Forelimb muscle (tissue), 1 donor: ENCODE measurements around the gene ADH1B. TPM values are rescaled to one million over a fixed set of nuclear protein-coding genes. Genes with fewer than 3 reads are reported as not detected.
"Not testable (repeated sequence)": the region's sequence is repeated elsewhere in the genome, so short reads cannot be mapped to it uniquely, and the experiment has no call there.

Source experiments
- DNase-seq: peaks from one replicate; pipeline ENCODE4 v3.0.0-alpha.2; 2013; ENCODE audit warnings: low read depth
- polyA plus RNA-seq: library from polyadenylated mRNA; unstranded; fragments of 120-200 nt; gene quantifications from one replicate; pipeline ENCODE4 v1.2.1, GENCODE V29; 2013; ENCODE audit not compliant: insufficient read length

The ADH1B gene
- 10.4 TPM for polyA plus RNA-seq

DNA sequence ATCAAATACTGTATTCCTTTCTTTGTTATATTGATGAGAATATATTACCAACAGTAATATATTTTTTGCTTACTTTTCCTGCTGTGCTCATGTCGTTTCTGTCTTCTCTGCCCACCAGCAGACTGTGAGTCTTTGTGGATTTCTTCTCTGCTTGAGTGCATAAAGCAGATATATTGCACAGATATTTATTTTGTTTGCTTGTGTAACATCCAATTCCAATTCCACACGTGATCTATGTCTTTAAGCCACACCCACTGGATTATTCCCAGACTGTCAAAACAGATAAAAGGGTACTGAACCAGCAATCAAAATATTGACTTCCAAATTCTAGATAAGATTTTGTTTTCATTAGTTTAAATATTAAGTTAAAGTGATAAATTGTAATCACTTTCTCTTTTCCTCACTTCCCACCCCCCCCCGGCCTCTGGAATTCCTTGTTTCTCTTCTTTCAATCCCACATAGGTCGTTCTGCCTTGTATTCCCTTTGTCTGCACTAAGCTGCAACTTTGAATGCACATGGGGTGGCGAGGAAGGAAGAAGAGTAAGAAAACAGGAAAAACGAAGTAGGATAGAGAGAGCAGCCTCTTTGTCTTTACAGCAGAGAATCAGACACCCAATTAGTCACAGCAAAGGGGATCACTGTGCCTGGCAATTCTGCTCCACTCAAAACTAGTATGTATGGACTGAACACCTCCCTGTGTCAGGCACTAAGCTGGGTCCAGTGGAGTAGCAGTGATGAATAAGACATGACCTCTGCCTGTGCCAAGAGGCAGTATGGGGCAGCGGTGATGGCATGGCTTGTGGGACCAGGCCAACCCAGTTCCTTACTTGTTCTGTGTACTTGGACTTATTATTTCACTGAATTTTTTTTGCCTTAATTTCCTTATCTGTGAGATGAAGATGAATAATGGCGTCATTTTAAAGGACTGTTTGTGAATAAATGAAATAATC lies at the start of gene ADH1B:
Gene ADH1B (minus strand): TSS at position 161 of the 951 bp plus-strand sequence. CDS start 70 bp downstream, at position 91.
- no peak for DNase-seq

- DNase-seq, result not testable (repeated sequence)
Measured at GRCh38 chr4:99367817-99368216, 46.6 kb upstream of the ADH1B start.

DNA sequence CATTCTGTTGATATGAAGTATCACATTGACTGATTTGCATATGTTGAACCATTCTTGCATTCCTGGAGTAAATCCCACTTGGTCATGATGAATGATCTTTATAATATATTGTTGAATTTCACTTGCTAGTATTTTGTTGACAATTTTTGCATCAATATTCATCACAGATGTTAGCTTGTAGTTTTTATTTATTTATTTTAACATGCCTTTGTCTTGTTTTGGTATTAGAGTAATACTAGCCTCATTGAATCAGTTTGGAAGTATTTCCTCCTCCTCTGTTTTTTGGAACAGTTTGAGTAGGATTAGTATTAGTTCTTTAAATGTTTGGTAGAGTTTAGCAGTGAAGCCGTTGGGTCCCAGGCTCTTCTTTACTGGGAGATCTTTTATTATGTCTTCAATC lies 45.3 kb upstream of the ADH1B start:
- no peak for DNase-seq

DNA sequence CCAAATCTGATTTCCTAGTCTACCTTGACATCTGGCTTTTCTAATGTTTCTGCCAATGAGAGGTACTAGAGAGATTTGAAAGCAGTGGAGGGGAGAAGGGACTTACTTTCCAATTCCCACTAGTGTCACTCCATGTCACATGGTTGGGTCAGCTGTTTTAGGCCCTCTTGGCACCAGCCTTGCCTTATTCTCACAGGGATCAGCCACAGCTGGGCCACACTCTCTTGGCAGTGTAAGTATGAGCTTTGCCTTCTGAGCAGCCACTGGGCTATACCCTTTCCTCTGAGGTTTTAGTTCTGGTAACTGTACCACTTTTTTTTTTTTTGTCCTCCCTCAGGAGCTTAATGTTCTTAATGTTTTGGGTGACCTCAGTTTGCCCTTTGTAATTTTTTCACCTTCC lies 41.6 kb upstream of the ADH1B start:
- DNase-seq, result no peak

- no peak for DNase-seq
Measured at GRCh38 chr4:99361899-99362275, 40.7 kb upstream of the ADH1B start.

- no peak for DNase-seq
Measured at GRCh38 chr4:99361268-99361898, 40.2 kb upstream of the ADH1B start.

- DNase-seq, result no peak
Measured at GRCh38 chr4:99359480-99360204, 38.4 kb upstream of the ADH1B start.

- no peak for DNase-seq
Measured at GRCh38 chr4:99357948-99358347, 36.7 kb upstream of the ADH1B start.

- no peak for DNase-seq
Measured at GRCh38 chr4:99356992-99357391, 35.8 kb upstream of the ADH1B start.

GRCh38 chr4:99356149-99356548 lies 34.9 kb upstream of the ADH1B start:
- not testable (repeated sequence) for DNase-seq

DNA sequence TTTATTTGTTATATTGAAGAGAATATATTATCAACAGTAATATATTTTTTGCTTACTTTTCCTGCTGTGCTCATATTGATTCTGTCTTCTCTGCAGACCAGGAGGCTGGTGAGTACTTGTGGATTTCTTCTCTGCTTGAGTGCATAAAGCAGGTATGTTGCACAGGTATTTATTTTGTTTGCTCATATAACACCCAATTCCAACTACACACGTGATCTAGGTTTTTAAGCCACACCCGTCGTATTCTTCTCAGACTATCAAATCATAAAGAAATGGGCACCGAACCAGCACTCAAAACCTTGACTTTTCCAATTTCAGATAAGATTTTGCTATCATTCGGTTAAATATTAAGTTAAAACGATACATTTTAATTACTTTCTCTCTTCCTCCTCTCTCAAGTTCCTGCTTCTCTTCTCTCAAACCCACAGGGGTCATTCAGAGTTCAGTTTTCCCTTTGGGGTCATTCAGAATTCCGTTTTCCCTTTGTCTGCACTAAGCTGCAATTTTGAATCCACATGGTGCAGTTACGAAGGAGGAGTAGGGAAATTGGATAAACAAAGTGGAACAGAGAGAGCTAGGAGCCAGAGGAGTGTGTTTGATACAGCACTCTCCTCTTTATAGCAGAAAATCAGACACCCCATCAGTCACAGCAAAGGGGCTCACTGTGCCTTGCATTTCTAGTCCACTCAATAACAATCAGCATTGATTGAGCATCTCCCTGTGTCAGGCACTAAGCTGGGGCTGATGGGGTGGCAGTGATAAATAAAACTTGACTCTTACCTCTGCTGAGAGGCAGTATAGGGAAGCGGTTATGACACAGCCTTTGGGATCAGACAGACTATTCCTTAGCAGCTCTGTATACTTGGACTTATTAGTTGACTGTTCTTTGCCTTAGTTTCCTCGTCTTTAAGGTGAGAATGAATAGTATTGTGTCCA lies 31.7 kb upstream of the ADH1B start, which contains the start of gene ADH1C:
Gene ADH1C (minus strand): TSS at position 145 of the 936 bp plus-strand sequence. CDS start 71 bp downstream, at position 74.
- DNase-seq, result peak; percentile 72

GRCh38 chr4:99351487-99351886 lies 30.3 kb upstream of the ADH1B start:
- DNase-seq, result no peak

DNA sequence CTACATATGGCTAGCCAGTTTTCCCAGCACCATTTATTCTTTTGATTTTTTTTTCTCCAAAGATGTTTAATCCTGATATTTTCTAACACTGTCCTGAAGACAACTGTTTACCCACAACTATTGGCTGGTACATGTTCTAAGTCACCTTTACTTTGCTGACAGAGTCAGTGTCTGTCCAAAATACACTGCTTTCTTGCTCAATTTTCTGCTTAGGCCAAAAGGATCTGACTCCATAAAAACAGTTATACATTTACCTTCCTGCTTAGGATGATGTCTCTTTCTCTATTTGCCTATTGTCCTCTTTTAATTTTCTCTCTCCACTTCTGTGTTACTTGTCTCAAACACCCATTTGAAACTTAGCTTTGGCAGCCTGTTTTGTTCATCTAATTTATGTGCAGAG lies 28.1 kb upstream of the ADH1B start:
- DNase-seq, result no peak

DNA sequence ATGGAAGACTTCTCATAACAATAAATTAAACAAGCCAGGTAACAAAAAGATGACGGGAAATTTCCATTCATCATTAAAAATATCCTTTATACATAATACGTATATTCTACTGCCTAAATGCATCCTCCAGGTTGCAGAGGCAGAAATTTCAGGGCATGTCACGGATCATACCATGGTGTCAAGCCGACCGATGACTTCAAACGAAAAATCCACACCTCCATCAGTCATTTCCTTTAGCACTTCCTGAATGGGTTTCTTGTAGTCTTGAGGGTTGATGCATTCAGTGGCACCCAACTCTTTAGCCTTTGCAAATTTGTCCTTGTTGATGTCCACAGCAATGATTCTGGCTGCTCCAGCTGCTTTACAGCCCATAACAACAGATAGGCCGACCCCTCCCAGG lies 21.4 kb upstream of the ADH1B start:
- DNase-seq, result not testable (repeated sequence)

- DNase-seq, result no peak
Measured at GRCh38 chr4:99341426-99341825, 20.2 kb upstream of the ADH1B start.

DNA sequence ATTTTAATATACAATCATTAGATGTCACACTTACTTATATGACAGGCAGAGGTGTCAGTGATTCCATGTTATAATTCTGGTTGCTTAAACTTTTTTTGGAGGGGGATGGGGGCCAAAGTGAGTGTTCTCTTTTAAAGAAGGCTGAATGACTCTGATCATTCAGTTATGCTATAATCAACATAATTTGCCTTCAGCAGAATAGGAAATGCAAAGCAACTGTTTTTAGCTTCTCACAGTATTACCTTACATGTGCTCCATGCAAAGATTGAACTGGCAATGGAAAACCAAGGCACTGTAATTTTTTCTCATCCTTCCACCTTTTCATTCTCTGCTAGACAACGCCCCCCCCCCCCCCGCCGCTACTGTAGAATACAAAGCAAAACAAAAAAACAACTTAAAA lies 18.0 kb upstream of the ADH1B start:
- no peak for DNase-seq

- no peak for DNase-seq
Measured at GRCh38 chr4:99336553-99336952, 15.4 kb upstream of the ADH1B start.

DNA sequence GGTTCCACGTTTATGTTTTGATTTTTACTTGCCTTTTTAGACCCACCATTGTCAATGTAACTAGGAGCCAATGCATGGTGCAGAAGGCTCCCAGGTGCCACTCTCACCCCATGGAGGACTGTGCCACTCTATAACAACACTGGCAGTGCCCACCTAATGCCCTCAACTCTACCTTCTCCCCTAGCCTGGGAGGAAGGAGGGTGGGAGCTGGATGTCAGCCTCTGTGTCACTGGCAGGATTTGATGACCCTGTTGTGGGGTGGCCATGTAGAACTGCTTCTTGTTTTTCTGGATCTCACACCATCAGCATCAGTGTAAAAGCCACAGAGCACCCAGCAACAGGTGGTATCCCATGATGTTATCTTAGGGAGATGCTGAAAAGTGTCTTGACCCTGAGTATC lies 13.7 kb upstream of the ADH1B start:
- DNase-seq, result no peak

DNA sequence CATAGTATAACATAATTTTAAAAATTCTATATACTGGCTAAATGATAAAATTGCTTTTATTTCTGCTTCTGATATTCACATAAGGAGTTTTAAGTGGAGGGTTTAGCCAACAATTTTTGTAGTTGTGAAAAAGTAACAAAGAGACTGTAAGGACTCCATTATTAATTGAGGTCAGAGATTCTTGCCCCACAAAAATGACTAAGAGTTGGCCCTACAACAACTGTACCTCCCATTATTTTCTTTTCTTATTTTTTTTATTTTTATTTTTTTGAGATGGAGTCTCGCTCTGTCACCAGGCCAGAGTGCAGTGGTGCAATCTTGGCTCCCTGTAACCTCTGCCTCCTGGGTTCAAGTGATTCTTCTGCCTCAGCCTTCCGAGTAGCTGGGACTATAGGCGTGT lies 9.4 kb upstream of the ADH1B start:
- DNase-seq, result no peak

DNA sequence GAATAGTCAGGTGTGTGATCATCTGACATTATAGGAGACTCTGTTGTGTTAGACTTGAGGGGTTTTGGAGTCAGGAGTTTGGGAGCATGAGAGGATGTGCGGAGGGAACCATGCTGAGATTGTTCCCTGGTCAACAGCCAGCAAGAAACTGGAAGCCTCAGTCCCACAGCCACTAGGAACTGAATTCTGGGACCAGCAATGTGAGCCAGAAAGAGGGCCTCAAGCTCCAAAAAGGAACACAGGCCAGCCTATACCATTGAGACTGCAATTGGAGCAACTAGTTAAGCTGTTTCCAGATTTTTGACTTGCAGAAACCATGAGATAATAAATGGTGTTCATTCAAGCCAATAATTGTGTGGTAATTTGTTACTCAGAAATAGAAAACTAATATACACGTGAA lies 8.7 kb upstream of the ADH1B start:
- DNase-seq, result no peak

- DNase-seq, result peak; percentile 83
Measured at GRCh38 chr4:99324979-99325378, 3.8 kb upstream of the ADH1B start.
